ENCODE measurements around the gene FOXN3. TPM values are rescaled to one million over a fixed set of nuclear protein-coding genes. Genes with fewer than 3 reads are reported as not detected.

Gene FOXN3
- total and polyA plus RNA-seq, 2 donors (not counting 3 experiments of a cell fraction or from before 2014, with no cell fraction given), result 16.9 to 41.8 TPM

DNA sequence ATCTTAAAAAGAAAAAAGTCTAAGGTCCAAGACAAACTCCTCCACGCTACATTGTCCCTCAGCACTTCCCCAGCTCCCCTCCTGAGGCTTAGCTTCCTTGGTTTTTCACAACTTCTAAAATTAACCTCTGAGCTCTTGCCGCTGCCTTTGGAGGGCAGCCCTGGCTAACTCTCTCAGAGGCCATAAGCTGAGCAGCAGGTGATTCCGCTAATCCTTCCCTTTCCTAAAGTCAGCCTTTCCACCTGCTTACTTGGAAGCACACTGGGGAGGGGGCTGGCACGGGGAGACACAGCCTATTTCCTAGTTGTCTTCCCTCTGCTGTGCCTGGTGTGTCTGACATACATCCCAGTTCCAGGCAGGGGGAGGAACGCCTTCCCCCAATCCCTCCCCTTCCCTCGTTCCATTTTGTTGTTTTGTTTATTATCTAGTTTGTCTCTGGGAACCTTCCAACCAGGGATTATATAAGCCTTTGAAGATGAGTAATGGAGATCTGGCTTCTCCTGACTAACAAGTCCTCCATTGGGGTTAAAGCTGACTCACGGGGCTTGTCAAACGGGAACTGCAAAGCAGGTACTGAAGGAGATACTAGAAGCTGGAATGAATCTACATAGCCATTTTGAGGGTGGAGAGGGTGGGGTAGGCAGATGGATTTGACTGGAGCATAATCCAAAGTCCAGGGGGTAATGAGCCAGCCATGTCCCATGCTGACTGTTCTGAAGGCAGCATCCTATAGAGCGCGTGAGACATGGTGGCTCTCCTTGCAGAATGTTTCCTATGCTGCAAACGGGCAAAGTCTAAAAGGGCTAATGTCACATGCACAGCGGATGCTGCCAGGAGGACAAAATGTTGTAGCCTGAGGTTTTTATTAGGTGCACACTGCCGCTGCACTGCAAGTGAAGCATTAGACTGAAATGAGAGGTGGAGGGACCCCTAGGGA, 230.8 kb downstream of the FOXN3 start:
- FAIRE-seq, result no peak
- no peaks in the 10 kb centered on the region for H3K9me3 ChIP-seq (replicated peaks; ENCODE audit: control insufficient read depth, insufficient read depth, low read length)
- no peak overlapping the region for H3K4me3 ChIP-seq (replicated peaks in 1 of 3; ENCODE audit: insufficient read depth in 1 of 3, low read depth in 1 of 3, low read length in 3 of 3)
- ChIA-PET POLR2A (interaction anchor here (0.5 kb wide), 1 partner anchor 36 kb away, joined by 4 read pairs; no protein-coding TSS in a partner anchor), CTCF (no interaction called here)
- H4K20me1 ChIP-seq (replicated peaks; ENCODE audit: control insufficient read depth, extremely low read depth, insufficient read depth, low read length), result no peaks in the 10 kb centered on the region
- intact Hi-C loops (cut with micrococcal nuclease) (no loop called here), dilution Hi-C loops (cut with MboI; ENCODE audit: extremely low pct_ligation_motif_present, low sequenced_read_pairs) (no loop called here)
- H3K4me2 ChIP-seq (ENCODE audit: insufficient read depth, low read length), result no peak overlapping the region
- TF ChIP-seq POLR2A (IDR thresholded peaks at IDR 0.05; ENCODE audit: low read depth, low read length) (no peak), FOS (IDR thresholded peaks at IDR 0.05; ENCODE audit: borderline replicate concordance, insufficient read depth, low read length) (no peak), MYC (IDR thresholded peaks at IDR 0.05; ENCODE audit: low read depth, low read length) (no peak), JUN (IDR thresholded peaks at IDR 0.05; ENCODE audit: borderline replicate concordance, insufficient read depth, insufficient read length, low read depth) (no peak), POLR2AphosphoS5 (IDR thresholded peaks at IDR 0.05; ENCODE audit: insufficient read depth, low read depth, low read length) (no peak), EZH2 (IDR thresholded peaks at IDR 0.05; ENCODE audit: borderline replicate concordance, low read depth, low read length, severe bottlenecking) (no peak), MAX (IDR thresholded peaks at IDR 0.05; ENCODE audit: insufficient read depth, insufficient read length) (no peak), GATA2 (IDR thresholded peaks at IDR 0.05; ENCODE audit: insufficient read depth, insufficient read length, low read depth, low read length) (no peak)
- TF ChIP-seq, protein P1, sequence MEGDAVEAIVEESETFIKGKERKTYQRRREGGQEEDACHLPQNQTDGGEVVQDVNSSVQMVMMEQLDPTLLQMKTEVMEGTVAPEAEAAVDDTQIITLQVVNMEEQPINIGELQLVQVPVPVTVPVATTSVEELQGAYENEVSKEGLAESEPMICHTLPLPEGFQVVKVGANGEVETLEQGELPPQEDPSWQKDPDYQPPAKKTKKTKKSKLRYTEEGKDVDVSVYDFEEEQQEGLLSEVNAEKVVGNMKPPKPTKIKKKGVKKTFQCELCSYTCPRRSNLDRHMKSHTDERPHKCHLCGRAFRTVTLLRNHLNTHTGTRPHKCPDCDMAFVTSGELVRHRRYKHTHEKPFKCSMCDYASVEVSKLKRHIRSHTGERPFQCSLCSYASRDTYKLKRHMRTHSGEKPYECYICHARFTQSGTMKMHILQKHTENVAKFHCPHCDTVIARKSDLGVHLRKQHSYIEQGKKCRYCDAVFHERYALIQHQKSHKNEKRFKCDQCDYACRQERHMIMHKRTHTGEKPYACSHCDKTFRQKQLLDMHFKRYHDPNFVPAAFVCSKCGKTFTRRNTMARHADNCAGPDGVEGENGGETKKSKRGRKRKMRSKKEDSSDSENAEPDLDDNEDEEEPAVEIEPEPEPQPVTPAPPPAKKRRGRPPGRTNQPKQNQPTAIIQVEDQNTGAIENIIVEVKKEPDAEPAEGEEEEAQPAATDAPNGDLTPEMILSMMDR (IDR thresholded peaks at IDR 0.05; ENCODE audit: extremely low read depth in 1 of 2, insufficient read depth in 1 of 2, low read depth in 1 of 2, low read length in 2 of 2), result no peak
- H3K9ac ChIP-seq (replicated peaks; ENCODE audit: extremely low read depth, insufficient read depth, low read length), result no peak overlapping the region
- no peaks in the 10 kb centered on the region for H3K79me2 ChIP-seq (ENCODE audit: control insufficient read depth, insufficient read depth, low read length)
- H3K36me3 ChIP-seq (ENCODE audit: control insufficient read depth in 2 of 2, extremely low read depth in 1 of 2, insufficient read depth in 2 of 2, low read length in 2 of 2), result no peaks in the 10 kb centered on the region
- H3K9me1 ChIP-seq (replicated peaks; ENCODE audit: control insufficient read depth, extremely low read depth, insufficient read depth, low read length), result no peaks in the 10 kb centered on the region
- no peaks in the 10 kb centered on the region for H3K4me1 ChIP-seq (ENCODE audit: control insufficient read depth, extremely low read depth, insufficient read depth, low read length)
- H3K27ac ChIP-seq (ENCODE audit: insufficient read depth, low read depth, low read length), result no peak overlapping the region
- H3K27me3 ChIP-seq (ENCODE audit: control insufficient read depth in 2 of 2, insufficient read depth in 2 of 2, low read length in 2 of 2), result no peaks in the 10 kb centered on the region
- BruUV-seq (replicated peaks), result no TSS peak
- no peak overlapping the region for H2AFZ ChIP-seq (ENCODE audit: low read depth, low read length)
- DNase-seq (ENCODE audit: low read depth, low spot score), result no peak
